Measurements from ENCODE around the gene GAMT. TPM values are rescaled to one million over a fixed set of nuclear protein-coding genes. Genes with fewer than 3 reads are reported as not detected.
A peak's percentile ranks its signal among the peaks of the same experiment; 100 is the strongest.

Gene GAMT
- total and polyA plus RNA-seq, 2 of the 13 experiments (the other 11 are each of a cell fraction or from before 2014, with no cell fraction given) = 115 to 124 TPM

GRCh38 chr19:1445185-1445931 lies 44.0 kb upstream of the GAMT start (continued):
- TF ChIP-seq PRDM4 (CRISPR knock-in tag; IDR thresholded peaks at IDR 0.05; ENCODE audit: borderline replicate concordance) (no peak), ZBTB46 (CRISPR knock-in tag; IDR thresholded peaks at IDR 0.05; ENCODE audit: borderline replicate concordance) (no peak), ZNF788 (CRISPR knock-in tag; IDR thresholded peaks at IDR 0.05; ENCODE audit: borderline replicate concordance) (no peak), ZNF407 (CRISPR knock-in tag; IDR thresholded peaks at IDR 0.05; ENCODE audit: not compliant biosample characterization) (no peak), ZNF768 (CRISPR knock-in tag; IDR thresholded peaks at IDR 0.05) (no peak), NFKB2 (CRISPR knock-in tag; IDR thresholded peaks at IDR 0.05; ENCODE audit: borderline replicate concordance) (peak; percentile 51; the same call in 1 of the 2 replicates), ZFP36 (IDR thresholded peaks at IDR 0.05; ENCODE audit: borderline replicate concordance, low read depth, low read length, partially characterized antibody) (no peak), CREB1 (IDR thresholded peaks at IDR 0.05) (no peak), CREB1 (CRISPR knock-in tag; IDR thresholded peaks at IDR 0.05) (no peak), GATAD1 (CRISPR knock-in tag; IDR thresholded peaks at IDR 0.05) (0 out of 2 replicates have a peak, but pooled peaks have one; percentile 19), PHB2 (IDR thresholded peaks at IDR 0.05; ENCODE audit: partially characterized antibody) (no peak), MYPOP (CRISPR knock-in tag; IDR thresholded peaks at IDR 0.05) (0 out of 2 replicates have a peak, but pooled peaks have one; percentile 46), ZNF225 (CRISPR knock-in tag; IDR thresholded peaks at IDR 0.05) (0 out of 2 replicates have a peak, but pooled peaks have one; percentile 21), SIN3B (IDR thresholded peaks at IDR 0.05; ENCODE audit: low read length) (no peak), FOXO1 (CRISPR knock-in tag; IDR thresholded peaks at IDR 0.05) (peak; percentile 29; the same call in 1 of the 2 replicates)

All from HepG2 (cell line).